IPS-20b (cell line): ENCODE measurements around the gene ITGB1.
"Not testable (repeated sequence)": the region's sequence is repeated elsewhere in the genome, so short reads cannot be mapped to it uniquely, and the experiment has no call there.

Source experiments
- H3K27ac ChIP-seq: one replicate; pipeline ENCODE4 v1.5.1; 2013; ENCODE audit warnings: low read length
- H3K27me3 ChIP-seq: 2 replicates; pipeline ENCODE4 v1.6.1; 2013; ENCODE audit warnings: mild to moderate bottlenecking, low read length, inconsistent platforms; ENCODE audit not compliant: insufficient read depth
- H3K36me3 ChIP-seq: 2 replicates; pipeline ENCODE4 v1.6.1; 2013; ENCODE audit warnings: low read depth, mild to moderate bottlenecking, inconsistent platforms, low read length, moderate library complexity; ENCODE audit not compliant: insufficient read depth
- H3K4me1 ChIP-seq: 2 replicates; pipeline ENCODE4 v1.6.1; 2013; ENCODE audit warnings: mild to moderate bottlenecking, control low read depth, inconsistent platforms, low read length, moderate library complexity; ENCODE audit not compliant: insufficient read depth
- H3K4me3 ChIP-seq: 2 replicates; pipeline ENCODE4 v1.5.1; 2013; ENCODE audit warnings: mild to moderate bottlenecking, low read length, inconsistent platforms
- H3K9ac ChIP-seq: 2 replicates; pipeline ENCODE4 v1.6.1; 2013; ENCODE audit warnings: low read depth, mild to moderate bottlenecking, inconsistent platforms, low read length, moderate library complexity
- H3K9me3 ChIP-seq: 2 replicates; pipeline ENCODE4 v1.6.1; 2013; ENCODE audit warnings: mild to moderate bottlenecking, low read depth, low read length, inconsistent platforms; ENCODE audit not compliant: insufficient read depth

ITGB1 gene

GRCh38 chr10:32987172-32987571, 29.1 kb upstream of the ITGB1 start:
- no peak overlapping the region for H3K27ac ChIP-seq
- H3K4me3 ChIP-seq = no peak overlapping the region
- no peaks in the 10 kb centered on the region for H3K36me3 ChIP-seq
- no peak overlapping the region for H3K9ac ChIP-seq
- no peaks in the 10 kb centered on the region for H3K27me3 ChIP-seq
- peaks cover 17% of the 10 kb centered on the region for H3K4me1 ChIP-seq
- H3K9me3 ChIP-seq = no peaks in the 10 kb centered on the region

GRCh38 chr10:32985775-32986350, 27.8 kb upstream of the ITGB1 start:
- Histone ChIP-seq H3K9ac (no peak overlapping the region), H3K36me3 (no peaks in the 10 kb centered on the region), H3K4me1 (peaks cover 20% of the 10 kb centered on the region), H3K27me3 (no peaks in the 10 kb centered on the region), H3K4me3 (no peak overlapping the region), H3K27ac (no peak overlapping the region), H3K9me3 (no peaks in the 10 kb centered on the region)

GRCh38 chr10:32985341-32985764, 27.3 kb upstream of the ITGB1 start:
- Histone ChIP-seq H3K27me3 (no peaks in the 10 kb centered on the region), H3K36me3 (no peaks in the 10 kb centered on the region), H3K4me3 (no peak overlapping the region), H3K9ac (no peak overlapping the region), H3K9me3 (no peaks in the 10 kb centered on the region), H3K4me1 (peaks cover 20% of the 10 kb centered on the region), H3K27ac (no peak overlapping the region)

GRCh38 chr10:32984003-32984600, 26.1 kb upstream of the ITGB1 start:
- H3K4me3 ChIP-seq = no peak overlapping the region
- no peak overlapping the region for H3K9ac ChIP-seq
- H3K36me3 ChIP-seq = no peaks in the 10 kb centered on the region
- H3K4me1 ChIP-seq = peaks cover 20% of the 10 kb centered on the region
- no peak overlapping the region for H3K27ac ChIP-seq
- no peaks in the 10 kb centered on the region for H3K27me3 ChIP-seq
- H3K9me3 ChIP-seq = no peaks in the 10 kb centered on the region

GRCh38 chr10:32982911-32983909, 25.2 kb upstream of the ITGB1 start:
- Histone ChIP-seq H3K36me3 (no peaks in the 10 kb centered on the region), H3K27me3 (no peaks in the 10 kb centered on the region), H3K9me3 (no peaks in the 10 kb centered on the region), H3K9ac (no peak overlapping the region), H3K4me1 (peaks cover 20% of the 10 kb centered on the region), H3K4me3 (no peak overlapping the region), H3K27ac (no peak overlapping the region)

GRCh38 chr10:32982293-32982709, 24.3 kb upstream of the ITGB1 start:
- Histone ChIP-seq H3K9me3 (no peaks in the 10 kb centered on the region), H3K27me3 (no peaks in the 10 kb centered on the region), H3K4me1 (peaks cover 20% of the 10 kb centered on the region), H3K9ac (no peak overlapping the region), H3K36me3 (no peaks in the 10 kb centered on the region), H3K27ac (no peak overlapping the region), H3K4me3 (no peak overlapping the region)

- Histone ChIP-seq H3K27me3 (no peaks in the 10 kb centered on the region), H3K27ac (no peak overlapping the region), H3K36me3 (no peaks in the 10 kb centered on the region), H3K9ac (no peak overlapping the region), H3K4me1 (peaks cover 20% of the 10 kb centered on the region), H3K4me3 (no peak overlapping the region), H3K9me3 (no peaks in the 10 kb centered on the region)
Observed at GRCh38 chr10:32981760-32982159, 23.7 kb upstream of the ITGB1 start.

- H3K36me3 ChIP-seq = no peaks in the 10 kb centered on the region
- H3K27ac ChIP-seq = no peak overlapping the region
- no peaks in the 10 kb centered on the region for H3K27me3 ChIP-seq
- peak overlapping the region; percentile 46; the same call in 1 of the 2 replicates for H3K9ac ChIP-seq
- H3K4me1 ChIP-seq = peaks cover 16% of the 10 kb centered on the region
- no peaks in the 10 kb centered on the region for H3K9me3 ChIP-seq
- peak overlapping the region; percentile 67 for H3K4me3 ChIP-seq
Observed at GRCh38 chr10:32980558-32981468, 22.8 kb upstream of the ITGB1 start.

GRCh38 chr10:32980242-32980557, 22.2 kb upstream of the ITGB1 start:
- peaks cover 11% of the 10 kb centered on the region for H3K4me1 ChIP-seq
- no peak overlapping the region for H3K27ac ChIP-seq
- H3K27me3 ChIP-seq = no peaks in the 10 kb centered on the region
- H3K4me3 ChIP-seq = peak overlapping the region; percentile 67
- H3K9me3 ChIP-seq = no peaks in the 10 kb centered on the region
- peak overlapping the region; percentile 46; the same call in 1 of the 2 replicates for H3K9ac ChIP-seq
- no peaks in the 10 kb centered on the region for H3K36me3 ChIP-seq

GRCh38 chr10:32979719-32980118, 21.7 kb upstream of the ITGB1 start:
- not testable (repeated sequence) for H3K9ac ChIP-seq, H3K36me3 ChIP-seq, H3K27me3 ChIP-seq, H3K27ac ChIP-seq, H3K9me3 ChIP-seq, H3K4me3 ChIP-seq
- H3K4me1 ChIP-seq = peaks cover 11% of the 10 kb centered on the region

GRCh38 chr10:32979041-32979440, 21.0 kb upstream of the ITGB1 start:
- Histone ChIP-seq H3K4me3 (no peak overlapping the region), H3K9me3 (no peaks in the 10 kb centered on the region), H3K36me3 (no peaks in the 10 kb centered on the region), H3K9ac (no peak overlapping the region), H3K27me3 (no peaks in the 10 kb centered on the region), H3K27ac (no peak overlapping the region), H3K4me1 (peaks cover 11% of the 10 kb centered on the region)
